ENCODE data around the gene TECTA.

TECTA gene

DNA sequence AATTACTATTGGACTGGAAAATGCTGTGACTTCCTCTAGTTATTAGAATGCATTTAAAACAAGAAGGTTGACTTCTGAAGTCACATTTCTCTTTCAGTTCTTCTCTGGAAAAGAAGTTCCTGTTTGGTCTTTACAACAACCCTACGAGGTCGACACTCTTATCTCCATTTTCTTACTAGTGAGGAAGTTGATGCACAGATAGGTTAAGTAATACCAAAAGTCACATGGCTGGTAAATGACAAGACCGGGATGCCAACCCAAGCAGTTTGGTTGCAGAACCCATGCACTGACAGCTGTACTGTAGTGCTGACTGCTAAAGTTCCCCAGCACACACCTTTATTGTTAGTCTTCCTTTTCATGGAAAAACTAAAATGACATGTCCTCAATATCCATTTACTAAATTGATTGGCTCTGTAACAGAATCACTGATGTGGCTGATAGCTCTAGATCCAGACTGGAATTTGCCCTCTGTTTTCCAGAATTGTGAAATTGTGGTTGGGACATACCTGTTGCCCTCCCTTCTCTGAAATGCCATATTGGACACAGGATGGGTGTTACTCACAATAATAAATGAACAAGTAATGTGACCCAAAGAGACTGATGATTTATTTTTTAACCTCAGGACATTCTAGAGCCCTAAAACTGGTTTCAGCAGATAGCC is 9.4 kb upstream of the TECTA start:
- TF ChIP-seq, protein P1, sequence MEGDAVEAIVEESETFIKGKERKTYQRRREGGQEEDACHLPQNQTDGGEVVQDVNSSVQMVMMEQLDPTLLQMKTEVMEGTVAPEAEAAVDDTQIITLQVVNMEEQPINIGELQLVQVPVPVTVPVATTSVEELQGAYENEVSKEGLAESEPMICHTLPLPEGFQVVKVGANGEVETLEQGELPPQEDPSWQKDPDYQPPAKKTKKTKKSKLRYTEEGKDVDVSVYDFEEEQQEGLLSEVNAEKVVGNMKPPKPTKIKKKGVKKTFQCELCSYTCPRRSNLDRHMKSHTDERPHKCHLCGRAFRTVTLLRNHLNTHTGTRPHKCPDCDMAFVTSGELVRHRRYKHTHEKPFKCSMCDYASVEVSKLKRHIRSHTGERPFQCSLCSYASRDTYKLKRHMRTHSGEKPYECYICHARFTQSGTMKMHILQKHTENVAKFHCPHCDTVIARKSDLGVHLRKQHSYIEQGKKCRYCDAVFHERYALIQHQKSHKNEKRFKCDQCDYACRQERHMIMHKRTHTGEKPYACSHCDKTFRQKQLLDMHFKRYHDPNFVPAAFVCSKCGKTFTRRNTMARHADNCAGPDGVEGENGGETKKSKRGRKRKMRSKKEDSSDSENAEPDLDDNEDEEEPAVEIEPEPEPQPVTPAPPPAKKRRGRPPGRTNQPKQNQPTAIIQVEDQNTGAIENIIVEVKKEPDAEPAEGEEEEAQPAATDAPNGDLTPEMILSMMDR (IDR thresholded peaks at IDR 0.05; ENCODE audit: extremely low read depth, missing control alignments) = no peak
- no peak for DNase-seq (ENCODE audit: low spot score)

DNA sequence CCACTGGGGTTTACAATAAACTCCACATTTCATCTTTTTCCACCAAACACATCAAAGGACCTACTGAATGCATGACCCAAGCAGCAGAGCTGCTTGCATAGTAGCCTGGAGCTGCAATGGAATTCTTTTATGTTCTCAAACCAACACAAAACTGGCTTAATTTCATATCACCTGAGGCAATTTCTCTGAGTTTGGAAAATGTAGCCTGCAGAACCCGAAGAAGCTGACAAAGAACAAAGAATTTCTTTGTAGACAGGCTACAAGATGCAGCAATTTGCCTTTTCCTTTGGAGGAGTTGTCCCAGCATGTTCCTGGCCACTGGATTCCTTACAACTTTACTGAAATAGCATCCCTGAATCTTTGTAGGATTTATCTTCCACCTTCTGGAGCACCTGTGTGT is 5.5 kb upstream of the TECTA start:
- TF ChIP-seq, protein P1 (IDR thresholded peaks at IDR 0.05; ENCODE audit: extremely low read depth, missing control alignments) = no peak
- no peak for DNase-seq (ENCODE audit: low spot score)

DNA sequence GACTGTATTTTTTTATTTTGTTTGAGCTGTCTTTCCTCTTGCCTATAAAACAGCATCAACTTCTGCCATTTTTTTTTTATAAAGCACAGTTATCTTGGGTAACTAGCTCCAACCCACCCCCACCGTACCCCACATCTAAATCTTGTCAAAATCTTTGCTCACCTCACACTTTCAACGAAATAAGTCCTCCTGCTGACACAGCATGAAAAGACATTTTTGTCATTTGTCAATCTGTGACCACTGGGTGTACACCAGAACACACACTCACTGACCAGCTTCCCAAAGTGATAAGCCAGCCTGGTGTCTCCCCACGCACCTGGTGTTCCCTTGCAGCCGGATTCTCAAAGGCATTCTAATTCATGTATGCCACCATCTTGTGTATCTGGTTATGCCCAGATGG is 1.7 kb upstream of the TECTA start:
- TF ChIP-seq, protein P1 (IDR thresholded peaks at IDR 0.05; ENCODE audit: extremely low read depth, missing control alignments) = no peak
- DNase-seq (ENCODE audit: low spot score) = no peak

DNA sequence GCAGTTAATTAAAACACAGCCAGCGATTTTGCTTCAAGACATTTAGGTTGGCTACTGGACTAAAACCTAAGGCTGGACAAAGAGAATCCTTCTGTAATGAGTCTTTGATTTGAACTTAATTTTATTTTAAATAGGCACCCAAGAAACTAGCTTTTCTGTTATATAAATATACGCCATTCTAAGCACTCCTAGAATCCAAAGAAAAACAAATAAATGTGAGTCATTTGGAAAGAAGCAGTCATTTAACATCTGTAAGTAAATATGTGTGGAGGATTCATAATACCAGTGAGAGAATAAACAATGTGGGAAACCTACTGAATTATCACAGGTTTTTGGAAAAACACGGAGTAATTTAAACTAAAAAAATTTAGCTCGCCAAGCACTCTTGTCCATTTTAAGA is 1.2 kb upstream of the TECTA start:
- no peak for DNase-seq (ENCODE audit: low spot score)
- TF ChIP-seq, protein P1 (IDR thresholded peaks at IDR 0.05; ENCODE audit: extremely low read depth, missing control alignments) = no peak

DNA sequence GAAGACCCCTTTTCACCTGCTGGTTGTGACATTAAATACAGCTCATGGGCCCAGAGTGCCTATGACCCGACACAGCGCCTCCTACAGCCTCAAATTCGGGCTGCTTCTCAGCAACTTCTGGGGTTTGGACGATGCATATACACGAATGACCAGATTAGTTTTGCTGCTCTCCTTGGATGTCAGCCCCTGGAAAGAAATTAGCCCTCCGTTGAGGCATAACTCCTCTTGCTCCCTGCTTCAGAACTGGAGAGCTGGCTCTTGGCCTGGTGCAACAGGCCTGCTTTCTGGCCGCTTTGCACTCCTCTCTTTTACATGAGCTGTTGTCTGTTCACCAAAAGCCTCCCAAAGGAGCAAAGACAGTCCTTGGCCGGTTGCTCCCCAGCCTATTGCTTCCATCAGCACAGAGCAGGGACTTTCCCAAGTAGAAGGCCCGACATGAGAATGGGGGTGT is 3.3 kb downstream of the TECTA start:
- no peak for DNase-seq (ENCODE audit: low spot score)
- TF ChIP-seq, protein P1 (IDR thresholded peaks at IDR 0.05; ENCODE audit: extremely low read depth, missing control alignments) = no peak

DNA sequence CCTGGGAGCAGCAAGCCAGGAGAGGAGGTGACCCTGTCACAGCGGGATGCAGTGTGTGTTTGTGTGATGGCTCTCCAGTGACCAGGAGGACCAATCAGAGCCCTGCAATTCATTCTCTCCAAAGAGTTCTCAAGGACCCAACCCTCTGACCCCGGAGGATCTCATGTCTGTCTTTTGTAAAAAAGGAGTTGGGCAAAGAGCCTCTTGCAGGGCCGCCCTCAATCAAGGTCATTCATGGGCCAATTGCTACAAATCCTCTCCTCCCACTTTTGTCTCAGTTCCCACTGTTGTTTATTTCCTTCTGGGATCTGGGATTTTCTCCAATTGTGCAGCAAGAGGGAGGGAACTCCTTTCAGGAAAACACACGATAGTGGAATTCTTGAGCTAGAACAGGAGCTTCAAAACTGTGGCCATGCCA is 4.0 kb downstream of the TECTA start:
- DNase-seq (ENCODE audit: low spot score) = no peak
- TF ChIP-seq, protein P1 (IDR thresholded peaks at IDR 0.05; ENCODE audit: extremely low read depth, missing control alignments) = no peak

DNA sequence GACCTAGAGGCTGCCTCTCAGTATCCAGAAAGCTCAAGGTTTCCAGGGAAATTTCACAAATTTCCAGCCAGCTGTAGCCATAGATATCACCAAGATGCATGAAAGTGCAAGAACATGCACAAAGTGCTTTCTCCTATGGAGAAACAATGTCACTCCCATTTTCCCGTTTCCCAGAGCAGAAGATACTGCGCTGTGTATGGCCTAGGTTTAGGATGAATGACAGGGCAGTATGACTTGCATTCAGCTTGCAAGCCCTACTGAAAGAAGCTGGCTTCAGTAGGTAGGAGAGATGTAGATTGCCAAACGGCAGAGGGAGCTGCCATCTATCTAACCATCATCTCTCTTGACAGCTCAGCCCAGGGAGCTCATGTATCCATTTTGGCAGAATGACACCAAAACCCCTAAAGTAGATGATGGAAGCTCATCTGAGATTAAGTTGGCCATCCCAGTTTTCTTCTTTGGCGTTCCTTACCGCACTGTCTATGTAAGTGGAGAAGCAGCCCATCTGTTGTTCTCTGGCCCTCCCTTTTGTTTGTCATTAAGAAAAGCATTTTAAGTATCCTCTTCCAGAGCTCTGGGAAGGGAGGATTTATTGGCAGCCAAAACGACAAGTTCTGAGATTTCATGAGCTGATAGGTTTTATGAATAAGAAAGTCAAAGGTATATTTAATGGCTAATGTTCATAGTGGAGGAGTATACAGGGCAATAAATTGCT is 4.6 kb downstream of the TECTA start:
- DNase-seq (ENCODE audit: low spot score) = no peak
- TF ChIP-seq, protein P1 (IDR thresholded peaks at IDR 0.05; ENCODE audit: extremely low read depth, missing control alignments) = no peak

All from GM20000 (cell line).